Fibroblast of mammary gland (primary cell): ENCODE measurements around the gene ASB7.

Source experiments
- DNase-seq: peaks from one replicate; pipeline ENCODE4 v3.0.0-alpha.2; 2010; ENCODE audit warnings: low read depth
- H3K4me3 ChIP-seq: 2 replicates; pipeline ENCODE4 v1.5.1; 2011; ENCODE audit warnings: low read depth, mild to moderate bottlenecking, low read length, moderate library complexity; ENCODE audit not compliant: control insufficient read depth
- TF ChIP-seq, protein P1 (sequence below): conservative IDR thresholded peaks from 2 replicates; pipeline ENCODE4 v1.5.1; 2011; ENCODE audit warnings: low read depth, low read length, inconsistent platforms; ENCODE audit not compliant: control insufficient read depth, insufficient read depth

The ASB7 gene, protein sequence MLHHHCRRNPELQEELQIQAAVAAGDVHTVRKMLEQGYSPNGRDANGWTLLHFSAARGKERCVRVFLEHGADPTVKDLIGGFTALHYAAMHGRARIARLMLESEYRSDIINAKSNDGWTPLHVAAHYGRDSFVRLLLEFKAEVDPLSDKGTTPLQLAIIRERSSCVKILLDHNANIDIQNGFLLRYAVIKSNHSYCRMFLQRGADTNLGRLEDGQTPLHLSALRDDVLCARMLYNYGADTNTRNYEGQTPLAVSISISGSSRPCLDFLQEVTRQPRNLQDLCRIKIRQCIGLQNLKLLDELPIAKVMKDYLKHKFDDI

DNA sequence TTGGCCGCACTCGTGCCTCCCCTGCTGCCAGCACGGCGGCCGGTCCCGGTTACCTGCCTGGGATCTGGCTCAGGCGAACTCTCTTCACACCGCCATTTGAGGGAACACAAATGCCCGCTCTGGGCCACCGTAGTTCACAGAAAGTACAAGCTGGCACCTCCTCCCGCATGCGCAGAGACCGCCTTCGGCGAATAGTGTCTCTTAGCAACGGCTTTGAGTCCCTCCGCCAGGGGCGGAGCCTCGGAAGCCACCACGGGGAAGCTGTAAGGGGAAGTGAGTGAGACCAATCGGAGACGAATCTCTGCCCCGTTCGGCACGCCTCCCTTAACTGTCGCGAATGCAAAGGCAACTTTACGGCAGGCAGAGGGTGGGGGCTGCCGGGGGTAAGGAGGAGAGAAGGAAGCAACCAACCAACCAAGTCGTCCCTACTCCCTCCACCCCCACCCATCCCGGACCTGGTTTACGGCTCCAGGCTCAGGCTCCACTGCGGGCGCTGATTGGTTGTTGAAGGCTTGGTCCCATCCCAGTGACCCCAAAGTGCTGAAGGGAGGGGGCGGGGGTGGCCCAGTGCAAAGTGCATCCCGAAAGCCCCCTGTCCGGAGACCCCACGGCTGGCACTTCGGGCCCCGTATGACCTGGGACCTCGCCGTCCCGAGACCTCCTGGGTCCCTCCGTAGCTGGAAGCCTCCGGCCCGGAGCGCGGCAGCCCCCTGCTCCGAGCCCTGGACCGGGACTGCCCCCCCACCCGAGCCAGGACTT lies at the start of gene ASB7, which contains the start of gene LINS1:
TSS of gene ASB7 (plus strand) at position 526 of the 759 bp plus-strand sequence. CDS start 9,628 bp downstream, outside the sequence.
TSS of gene LINS1 (minus strand) at position 121 of the 759 bp plus-strand sequence. CDS start 21,342 bp downstream, outside the sequence.
- DNase-seq = peak; percentile 100
- H3K4me3 ChIP-seq = peak within 1 kb of the TSS; percentile 92
- TF ChIP-seq, protein P1, sequence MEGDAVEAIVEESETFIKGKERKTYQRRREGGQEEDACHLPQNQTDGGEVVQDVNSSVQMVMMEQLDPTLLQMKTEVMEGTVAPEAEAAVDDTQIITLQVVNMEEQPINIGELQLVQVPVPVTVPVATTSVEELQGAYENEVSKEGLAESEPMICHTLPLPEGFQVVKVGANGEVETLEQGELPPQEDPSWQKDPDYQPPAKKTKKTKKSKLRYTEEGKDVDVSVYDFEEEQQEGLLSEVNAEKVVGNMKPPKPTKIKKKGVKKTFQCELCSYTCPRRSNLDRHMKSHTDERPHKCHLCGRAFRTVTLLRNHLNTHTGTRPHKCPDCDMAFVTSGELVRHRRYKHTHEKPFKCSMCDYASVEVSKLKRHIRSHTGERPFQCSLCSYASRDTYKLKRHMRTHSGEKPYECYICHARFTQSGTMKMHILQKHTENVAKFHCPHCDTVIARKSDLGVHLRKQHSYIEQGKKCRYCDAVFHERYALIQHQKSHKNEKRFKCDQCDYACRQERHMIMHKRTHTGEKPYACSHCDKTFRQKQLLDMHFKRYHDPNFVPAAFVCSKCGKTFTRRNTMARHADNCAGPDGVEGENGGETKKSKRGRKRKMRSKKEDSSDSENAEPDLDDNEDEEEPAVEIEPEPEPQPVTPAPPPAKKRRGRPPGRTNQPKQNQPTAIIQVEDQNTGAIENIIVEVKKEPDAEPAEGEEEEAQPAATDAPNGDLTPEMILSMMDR = no peak

DNA sequence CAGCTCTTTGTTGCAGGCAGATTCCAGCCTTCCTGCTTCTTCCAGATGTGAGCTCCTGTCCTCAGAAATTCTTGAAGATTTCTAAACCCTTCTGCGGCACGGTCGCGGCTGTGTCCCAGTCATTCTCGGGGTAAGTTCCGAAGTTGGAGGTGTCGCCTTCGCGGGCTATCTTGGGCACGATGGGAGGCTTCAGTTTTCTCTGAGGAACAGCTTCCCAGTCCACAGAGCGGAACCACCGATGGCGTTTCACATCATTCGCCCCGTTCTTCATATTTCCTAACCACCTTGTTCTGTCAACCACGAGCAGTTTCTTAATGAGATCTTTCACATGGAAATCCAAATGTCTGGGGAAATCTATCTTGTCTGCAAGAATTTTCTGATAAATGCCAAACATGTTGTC lies 48.9 kb upstream of the ASB7 start:
- DNase-seq = no peak
- H3K4me3 ChIP-seq = no peak overlapping the region
- TF ChIP-seq, protein P1 = no peak

DNA sequence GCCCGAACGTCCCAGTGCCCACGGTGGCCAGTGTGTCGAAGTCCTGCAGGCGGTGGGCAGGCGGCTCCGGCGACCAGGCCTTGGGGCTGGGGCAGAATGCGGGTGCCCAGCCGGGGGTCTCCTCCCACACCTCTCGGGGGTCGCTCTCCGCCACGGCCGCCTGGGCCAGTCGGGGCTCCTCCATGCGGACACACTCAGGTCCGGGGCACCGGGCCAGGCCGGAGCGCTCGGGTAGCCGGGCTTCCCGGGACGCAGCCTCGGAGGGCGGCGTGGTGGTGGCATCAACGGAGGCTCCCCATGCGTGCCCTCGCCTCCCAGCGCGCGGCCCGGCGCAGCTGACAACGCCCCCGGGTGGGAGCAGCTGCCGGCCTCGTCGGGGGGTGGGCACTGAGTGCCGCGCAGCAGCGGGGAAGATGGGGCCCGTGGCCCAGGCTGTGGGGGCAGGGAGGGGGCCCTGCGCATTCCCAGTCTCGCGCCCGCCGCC lies 43.6 kb upstream of the ASB7 start:
- TF ChIP-seq, protein P1 = no peak
- no peak overlapping the region for H3K4me3 ChIP-seq
- DNase-seq = no peak

DNA sequence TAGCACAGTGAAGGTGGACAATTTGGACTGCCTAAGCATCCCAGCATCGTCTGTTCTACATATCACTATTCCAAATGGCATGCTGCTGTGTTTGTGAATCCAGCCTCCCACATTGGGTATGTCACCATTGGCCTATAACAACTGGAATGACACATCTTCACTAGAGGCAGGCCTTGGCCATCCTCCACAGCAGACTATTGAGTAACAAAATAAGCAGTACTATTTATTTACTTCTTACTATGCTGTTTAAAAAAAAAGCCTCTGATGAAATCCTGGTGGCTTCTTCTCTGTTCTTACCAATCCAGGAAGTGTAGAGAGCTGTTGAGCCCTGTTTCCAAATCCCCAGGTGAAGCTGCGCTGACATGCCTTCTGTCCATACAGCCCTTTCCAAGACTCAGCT lies 43.1 kb upstream of the ASB7 start:
- no peak overlapping the region for H3K4me3 ChIP-seq
- TF ChIP-seq, protein P1 = no peak
- DNase-seq = peak; percentile 91

DNA sequence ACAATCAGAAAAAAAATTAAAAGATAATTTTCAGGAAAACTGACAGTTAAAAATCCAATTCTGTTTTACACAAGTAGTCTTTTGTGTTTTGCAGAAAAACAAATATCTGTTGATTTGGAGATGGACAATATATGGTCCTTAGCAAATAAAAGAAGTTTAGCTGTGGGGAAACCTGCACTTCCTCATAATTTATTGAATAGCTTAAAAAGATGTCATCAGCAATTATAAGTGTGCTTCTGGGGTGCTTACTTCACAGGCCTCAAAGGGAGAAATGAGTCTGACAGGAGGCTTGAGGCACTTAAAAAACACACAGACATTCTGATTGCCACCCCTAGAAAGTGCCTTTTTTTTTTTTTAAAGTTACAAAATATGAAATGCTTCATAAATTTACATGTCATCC lies 42.1 kb upstream of the ASB7 start:
- TF ChIP-seq, protein P1 = no peak
- no peak for DNase-seq
- H3K4me3 ChIP-seq = no peak overlapping the region

DNA sequence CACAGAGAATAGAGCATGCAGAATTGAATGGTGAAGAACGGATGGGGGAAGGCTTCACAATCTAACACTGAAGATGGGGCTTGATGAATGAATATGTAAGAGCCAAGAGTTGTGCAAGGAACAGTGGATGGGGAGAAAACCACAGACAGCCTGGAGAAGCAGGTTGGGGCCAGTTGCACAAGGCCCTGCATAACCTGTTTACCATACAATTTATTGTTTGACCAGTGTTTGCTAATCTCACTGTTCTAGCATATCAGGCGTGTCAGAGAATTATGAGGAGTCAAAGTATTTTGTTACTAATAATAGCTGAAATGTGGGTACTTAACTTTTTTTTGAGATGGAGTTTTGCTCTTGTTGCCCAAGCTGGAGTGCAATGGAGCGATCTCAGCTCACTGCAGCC lies 36.8 kb upstream of the ASB7 start:
- TF ChIP-seq, protein P1 = no peak
- DNase-seq = no peak
- H3K4me3 ChIP-seq = no peak overlapping the region
